ENCODE measurements around the gene PBX4.
A peak's percentile ranks its signal among the peaks of the same experiment; 100 is the strongest.

Gene PBX4

DNA sequence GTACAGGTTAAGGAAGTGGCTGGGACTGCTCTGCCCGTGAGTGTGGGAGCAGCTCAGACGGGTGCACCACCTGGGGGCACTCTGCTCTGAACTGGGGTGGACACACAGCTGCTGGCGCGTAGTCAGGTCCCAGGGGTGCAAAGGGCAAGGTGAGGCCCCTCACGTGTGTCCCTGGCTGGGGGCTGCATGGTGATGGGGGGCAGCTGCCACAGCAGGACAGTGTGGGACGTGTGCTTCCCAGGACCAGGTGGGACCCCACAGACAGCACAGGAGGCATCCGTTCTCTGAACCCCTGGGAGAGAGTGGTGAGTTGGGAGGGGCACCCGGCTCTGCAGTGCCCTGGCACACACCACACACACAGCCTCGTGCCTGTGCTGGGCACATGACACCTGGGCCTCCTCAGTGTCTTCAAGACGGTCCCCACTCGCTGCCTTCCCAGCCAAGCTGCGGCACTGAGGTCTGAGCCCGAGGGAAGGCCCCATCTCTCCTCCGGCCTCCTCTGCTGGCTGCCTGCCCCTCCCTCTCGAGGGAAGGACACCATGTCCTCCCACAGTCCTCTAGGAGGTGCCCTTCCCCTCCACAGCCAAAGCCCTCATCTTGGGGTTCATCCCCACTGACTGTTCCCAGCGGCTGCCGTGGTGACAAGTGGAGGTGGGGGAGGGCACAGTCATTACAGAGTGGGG lies 55.7 kb downstream of the PBX4 start:
- TF ChIP-seq, protein P1, sequence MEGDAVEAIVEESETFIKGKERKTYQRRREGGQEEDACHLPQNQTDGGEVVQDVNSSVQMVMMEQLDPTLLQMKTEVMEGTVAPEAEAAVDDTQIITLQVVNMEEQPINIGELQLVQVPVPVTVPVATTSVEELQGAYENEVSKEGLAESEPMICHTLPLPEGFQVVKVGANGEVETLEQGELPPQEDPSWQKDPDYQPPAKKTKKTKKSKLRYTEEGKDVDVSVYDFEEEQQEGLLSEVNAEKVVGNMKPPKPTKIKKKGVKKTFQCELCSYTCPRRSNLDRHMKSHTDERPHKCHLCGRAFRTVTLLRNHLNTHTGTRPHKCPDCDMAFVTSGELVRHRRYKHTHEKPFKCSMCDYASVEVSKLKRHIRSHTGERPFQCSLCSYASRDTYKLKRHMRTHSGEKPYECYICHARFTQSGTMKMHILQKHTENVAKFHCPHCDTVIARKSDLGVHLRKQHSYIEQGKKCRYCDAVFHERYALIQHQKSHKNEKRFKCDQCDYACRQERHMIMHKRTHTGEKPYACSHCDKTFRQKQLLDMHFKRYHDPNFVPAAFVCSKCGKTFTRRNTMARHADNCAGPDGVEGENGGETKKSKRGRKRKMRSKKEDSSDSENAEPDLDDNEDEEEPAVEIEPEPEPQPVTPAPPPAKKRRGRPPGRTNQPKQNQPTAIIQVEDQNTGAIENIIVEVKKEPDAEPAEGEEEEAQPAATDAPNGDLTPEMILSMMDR (IDR thresholded peaks at IDR 0.05; ENCODE audit: low read depth, low read length, missing control alignments), result peak; percentile 9
- H3K4me3 ChIP-seq (ENCODE audit: low read depth, low read length), result no peak overlapping the region
- DNase-seq (ENCODE audit: low read depth), result no peak

DNA sequence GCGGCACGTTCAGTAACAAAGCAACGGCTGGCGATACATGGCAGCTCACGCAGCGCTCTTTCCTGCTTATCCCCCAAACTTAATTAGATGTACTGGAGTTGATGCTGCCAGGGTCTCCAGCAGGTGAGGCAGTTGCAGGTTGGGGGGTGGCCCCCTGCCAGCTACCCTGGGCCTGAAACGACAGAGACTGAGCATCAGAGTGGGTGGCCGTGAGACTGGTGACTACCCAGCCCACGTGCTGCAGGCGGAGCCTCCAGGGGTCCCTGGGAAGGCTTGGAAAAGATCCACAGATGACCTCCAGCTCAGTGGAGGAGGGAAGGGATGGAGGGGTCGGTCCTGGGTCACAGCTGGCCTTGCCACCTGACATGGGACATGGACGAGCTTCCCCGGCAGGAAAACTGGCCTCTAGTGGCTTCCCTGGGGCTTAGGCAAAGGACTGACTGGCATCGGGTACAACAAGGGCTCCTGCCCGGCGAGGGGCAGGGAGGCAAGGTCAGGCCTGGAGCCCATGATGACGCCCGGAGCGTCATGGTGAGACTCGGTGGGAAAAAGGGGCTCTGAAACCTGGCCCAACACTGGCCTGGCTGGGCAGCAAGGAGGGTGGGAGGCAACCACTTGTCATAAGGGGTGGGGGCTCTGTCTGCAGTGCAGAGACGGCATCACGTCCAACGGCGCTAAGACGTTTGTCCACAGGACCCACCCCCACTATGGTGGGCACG lies 56.4 kb downstream of the PBX4 start:
- H3K4me3 ChIP-seq (ENCODE audit: low read depth, low read length), result no peak overlapping the region
- DNase-seq (ENCODE audit: low read depth), result no peak
- TF ChIP-seq, protein P1 (IDR thresholded peaks at IDR 0.05; ENCODE audit: low read depth, low read length, missing control alignments), result no peak

DNA sequence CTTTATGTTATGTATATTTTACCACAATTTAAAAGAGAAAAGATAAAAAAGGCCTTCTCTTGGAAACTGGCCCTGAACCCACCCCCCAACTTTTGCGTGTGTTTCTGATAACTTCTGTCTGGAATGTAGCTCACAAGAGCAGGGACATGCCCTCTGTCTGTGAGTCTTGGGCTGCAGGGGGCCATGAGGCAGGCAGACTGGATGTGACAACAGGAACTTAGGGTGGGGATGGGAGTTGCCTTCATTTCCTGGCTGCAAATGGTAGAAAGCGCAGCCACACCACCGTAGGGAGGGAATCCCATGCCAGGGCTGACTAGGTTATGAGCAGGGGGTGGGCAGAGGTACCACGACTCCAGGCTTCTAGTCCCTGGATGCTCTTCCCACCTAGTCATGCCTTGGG lies 58.6 kb downstream of the PBX4 start:
- TF ChIP-seq, protein P1 (IDR thresholded peaks at IDR 0.05; ENCODE audit: low read depth, low read length, missing control alignments), result no peak
- H3K4me3 ChIP-seq (ENCODE audit: low read depth, low read length), result no peak overlapping the region
- no peak for DNase-seq (ENCODE audit: low read depth)

DNA sequence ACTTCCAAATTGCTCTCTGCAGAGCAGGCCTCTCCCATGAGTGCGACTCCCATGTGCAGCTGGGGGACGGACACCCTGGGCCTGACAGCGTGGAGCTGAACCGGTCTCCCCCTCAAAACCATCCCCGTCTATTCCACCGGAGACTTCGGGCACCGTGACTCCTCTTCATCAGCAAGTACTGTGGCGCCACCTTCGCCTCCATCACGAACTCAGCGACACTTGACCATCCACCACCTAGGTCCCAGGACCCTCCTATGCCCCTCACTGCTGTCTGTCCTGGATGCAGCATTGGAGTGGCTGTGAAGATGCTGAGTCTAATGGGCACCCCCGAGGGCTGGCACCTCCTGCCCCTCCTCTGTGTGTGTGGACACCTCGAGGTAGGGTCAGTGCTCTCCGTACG lies 59.9 kb downstream of the PBX4 start:
- TF ChIP-seq, protein P1 (IDR thresholded peaks at IDR 0.05; ENCODE audit: low read depth, low read length, missing control alignments), result no peak
- DNase-seq (ENCODE audit: low read depth), result no peak
- H3K4me3 ChIP-seq (ENCODE audit: low read depth, low read length), result no peak overlapping the region

DNA sequence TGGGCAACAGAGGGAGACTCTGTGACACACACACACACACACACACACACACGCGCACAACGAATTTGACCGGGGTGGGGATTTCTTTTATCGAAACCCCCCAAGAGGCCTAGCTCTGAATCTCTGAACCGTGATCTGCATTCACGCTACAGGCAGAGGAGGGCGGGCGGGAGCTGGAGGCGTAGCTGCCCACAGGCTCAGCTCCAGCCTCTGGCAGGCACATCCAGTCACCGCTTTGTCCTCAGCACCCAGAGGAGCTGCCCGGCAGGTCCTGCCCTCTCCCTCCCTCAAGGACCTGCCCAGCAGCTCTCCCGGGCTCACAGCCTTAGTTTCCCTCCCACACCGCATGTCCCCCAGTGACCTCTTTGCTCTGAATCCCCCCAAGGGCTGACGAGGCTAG lies 60.4 kb downstream of the PBX4 start:
- no peak for DNase-seq (ENCODE audit: low read depth)
- TF ChIP-seq, protein P1 (IDR thresholded peaks at IDR 0.05; ENCODE audit: low read depth, low read length, missing control alignments), result no peak

DNA sequence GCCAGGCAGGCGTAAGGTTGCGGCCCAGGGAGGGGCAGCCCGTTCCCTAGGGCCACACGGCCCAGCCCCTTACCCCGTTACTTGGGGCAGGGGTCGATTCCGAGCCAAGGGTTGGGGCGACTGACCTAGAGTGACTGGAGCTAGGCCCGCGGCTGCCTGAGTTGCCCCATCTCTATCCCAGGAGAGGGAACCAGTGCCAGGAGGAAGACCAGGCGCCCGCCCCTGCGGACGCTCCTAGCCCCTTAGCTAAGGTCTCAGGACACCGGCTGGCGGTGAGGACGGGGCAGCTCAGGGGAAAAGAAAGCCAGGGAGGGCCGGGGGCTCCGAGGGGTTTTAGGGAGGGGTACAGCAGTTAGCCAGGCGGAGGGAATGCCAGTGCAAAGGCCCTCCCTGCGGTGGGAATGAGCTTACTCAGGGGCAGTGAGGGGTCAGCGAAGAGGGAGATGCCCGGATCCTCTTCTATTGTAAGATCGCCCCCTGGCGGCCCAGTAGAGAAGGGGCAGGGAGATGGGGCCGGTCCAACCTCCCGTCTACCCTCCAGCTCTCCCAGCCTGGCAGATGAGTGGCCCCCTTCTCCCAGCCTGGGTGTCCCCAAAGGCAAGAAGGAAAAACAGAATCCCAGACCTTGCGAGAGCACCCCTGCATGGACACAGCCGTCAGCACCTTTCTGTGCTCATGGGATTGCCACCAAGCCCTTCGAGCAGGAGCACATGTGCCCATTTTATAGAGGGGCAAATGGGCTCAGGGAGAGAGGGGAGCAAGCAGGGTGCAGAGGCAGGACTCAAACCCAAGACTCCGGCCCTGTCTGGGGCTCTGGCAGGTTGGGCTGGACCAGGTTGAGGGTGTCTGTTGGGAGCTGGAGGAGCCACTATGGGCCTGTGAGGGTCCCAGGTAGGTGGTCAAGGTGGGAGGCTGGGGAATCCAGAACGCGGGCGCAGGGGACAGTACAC lies 64.1 kb downstream of the PBX4 start:
- DNase-seq (ENCODE audit: low read depth), result no peak
- TF ChIP-seq, protein P1 (IDR thresholded peaks at IDR 0.05; ENCODE audit: low read depth, low read length, missing control alignments), result peak; percentile 85
- no peak overlapping the region for H3K4me3 ChIP-seq (ENCODE audit: low read depth, low read length)

More for the DNA sequence above, 60.4 kb downstream of the PBX4 start:
- no peak overlapping the region for H3K4me3 ChIP-seq (ENCODE audit: low read depth, low read length)

All from GM12864 (cell line).